Fibroblast of skin of abdomen (primary cell): Measurements from ENCODE around the gene SUPT3H.

Experiments
- DNase-seq: peaks from one replicate; pipeline ENCODE4 v3.0.0-alpha.2; 2013

The SUPT3H gene

DNA sequence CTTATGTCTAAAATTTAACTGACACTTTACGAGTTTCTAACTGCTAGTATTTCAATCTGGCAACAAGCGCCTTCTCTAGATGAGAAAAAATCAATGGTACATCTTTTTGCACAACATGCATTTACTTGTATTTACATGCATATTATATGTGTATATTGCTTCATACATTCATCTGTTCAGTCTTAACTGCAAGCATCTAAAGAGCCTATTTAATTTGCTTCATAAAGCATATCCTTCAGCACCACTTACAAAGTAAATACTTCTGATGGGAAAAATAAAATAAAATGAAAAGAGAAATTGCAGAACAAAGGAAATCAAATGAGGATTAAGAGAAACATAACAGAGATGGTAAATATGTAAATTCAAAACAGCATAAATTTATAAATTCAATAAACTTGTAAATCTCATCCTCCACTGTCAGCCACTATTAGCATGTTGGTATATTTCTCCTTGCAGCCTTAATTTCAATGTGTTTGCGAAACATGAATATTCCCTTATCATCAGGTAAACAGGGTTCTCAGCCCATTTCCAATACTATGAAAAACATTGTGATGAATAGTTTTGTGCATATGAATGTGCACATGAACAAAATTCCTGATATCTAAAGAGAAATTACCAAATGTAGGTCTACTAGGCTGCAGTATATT, 382.1 kb downstream of the SUPT3H start:
- DNase-seq = no peak

DNA sequence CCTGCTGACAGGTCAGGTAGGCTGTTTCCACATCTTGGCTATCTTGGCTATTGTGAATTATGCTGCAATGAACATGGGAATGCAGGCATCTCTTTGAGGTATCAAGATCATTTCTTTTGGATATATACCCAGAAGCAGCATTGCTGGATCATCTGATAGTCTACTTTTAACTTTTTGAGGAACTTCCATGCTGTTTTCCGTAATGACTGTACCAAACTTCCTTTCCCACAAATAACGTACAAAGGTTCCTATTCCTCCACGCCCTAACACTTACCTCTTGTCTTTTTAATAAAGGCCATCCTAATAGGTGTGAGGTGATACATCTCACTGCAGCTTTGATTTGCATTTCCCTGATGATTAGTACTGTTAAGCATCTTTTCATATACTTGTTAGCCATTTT, 388.3 kb downstream of the SUPT3H start:
- DNase-seq = no peak

DNA sequence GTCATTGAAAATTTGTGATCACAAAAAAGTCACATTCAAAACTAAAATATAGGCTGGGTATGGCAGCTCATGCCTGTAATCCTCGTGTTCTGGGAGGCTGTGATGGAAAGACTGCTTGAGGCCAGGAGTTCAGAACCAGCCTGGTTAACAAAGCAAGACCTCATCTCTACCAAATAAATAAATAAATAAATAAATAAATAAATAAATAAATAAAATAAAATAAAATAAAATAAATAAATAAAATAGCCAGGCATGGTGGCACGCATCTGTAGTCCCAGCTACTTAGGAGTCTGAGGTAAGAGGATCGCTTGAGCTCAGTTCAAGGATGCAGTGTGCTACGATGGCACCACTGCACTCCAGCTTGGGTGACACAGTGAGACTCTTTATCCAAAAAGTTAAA, 392.7 kb downstream of the SUPT3H start:
- no peak for DNase-seq

- no peak for DNase-seq
Measured at GRCh38 chr6:44983467-44984365, 394.0 kb downstream of the SUPT3H start.

DNA sequence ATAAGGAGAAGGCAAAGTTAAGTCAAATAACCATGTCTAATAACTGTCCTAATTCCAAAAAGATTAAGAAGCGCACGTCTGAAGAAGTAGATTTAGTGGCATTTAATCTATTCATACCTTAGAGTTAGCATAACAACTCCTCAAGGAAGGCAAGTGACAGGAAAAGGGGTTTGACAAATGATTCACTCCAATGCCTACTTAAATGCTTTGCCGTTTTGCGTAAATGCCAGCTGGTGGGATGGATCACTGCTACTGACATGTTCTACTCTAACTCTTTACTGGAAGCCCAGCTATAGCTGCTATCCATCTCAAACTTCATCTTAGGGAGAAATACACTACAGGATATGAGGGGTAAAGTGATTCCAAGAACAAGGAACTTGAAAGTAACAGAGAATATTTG, 396.9 kb downstream of the SUPT3H start:
- DNase-seq = no peak

DNA sequence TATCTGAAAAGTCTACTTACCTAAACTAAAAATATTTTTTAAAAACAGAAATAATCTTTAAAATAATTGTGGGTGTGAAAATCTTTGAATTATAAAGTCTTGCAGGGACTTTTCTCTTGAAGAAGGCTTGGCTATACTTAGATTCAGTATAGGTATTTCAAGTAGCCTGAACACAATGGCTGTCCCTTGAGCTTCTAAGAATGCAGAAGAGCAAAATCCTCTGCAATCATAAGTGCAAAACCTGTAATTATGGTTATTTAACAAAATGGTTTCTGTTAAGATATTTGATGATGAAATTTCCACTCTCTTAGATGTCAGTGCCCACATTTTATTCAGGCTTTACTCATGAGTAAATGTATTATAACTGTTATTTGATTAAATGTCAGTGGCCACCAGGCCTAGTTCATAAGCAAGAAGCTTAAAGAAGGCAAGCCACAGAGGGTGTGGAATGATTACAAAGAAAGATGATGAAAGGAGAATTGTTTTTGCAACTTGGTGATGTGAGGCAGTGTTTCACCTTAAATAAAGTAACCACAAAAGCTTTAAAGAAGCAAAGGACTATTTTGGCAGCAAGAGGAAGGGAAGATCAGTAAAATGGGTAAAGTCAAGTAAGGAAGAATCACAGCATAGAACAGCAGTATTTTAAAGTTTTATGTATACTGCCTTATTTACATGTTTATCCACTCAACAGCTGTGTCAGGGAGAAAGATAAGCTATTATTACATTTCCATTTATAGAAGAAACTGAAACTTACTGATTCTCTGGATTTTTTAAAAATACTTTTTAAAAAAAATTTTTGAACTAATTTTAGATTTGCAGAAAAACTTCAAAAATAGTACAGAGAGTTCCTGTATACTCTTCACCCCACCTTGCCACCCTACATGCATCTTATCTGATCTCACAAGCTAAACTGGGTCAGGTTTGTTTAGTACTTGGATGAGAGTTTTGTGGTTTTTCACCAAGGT, 400.8 kb downstream of the SUPT3H start:
- peak; percentile 46 for DNase-seq

DNA sequence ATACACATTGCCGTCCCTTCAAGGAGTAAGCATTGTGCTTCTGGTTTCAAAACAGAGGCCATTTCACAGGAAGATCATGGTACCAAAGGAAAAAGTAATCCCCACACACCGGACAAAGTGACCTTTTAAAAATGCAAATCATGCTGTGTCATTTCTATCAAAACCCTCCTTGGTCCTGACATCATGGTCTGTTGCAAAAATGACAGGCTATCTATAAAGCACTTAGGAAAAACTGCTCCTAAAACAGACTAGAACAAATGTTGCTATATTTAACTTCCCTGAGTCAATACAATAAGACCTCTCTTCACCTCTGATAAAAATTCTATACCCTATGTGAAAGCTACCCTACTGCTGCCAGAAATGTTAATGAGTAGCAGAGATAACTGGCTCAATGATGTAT, 403.2 kb downstream of the SUPT3H start:
- DNase-seq = no peak

DNA sequence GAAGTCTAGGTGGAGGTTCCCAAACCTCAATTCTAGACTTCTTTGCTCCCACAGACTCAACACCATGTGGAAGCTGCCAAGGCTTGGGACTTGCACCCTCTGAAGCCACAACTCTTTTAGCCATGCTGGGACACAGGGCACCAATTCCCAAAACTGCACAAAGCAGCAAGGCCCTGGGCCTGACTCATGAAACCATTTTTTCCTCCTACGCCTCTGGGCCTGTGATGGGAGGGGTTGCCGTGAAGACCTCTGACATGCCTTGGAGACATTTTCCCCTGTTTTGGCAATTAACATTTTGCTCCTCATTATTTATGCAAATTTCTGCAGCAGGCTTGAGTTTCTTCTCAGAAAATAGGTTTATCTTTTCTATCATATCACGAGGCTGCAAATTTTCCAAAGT, 405.0 kb downstream of the SUPT3H start:
- no peak for DNase-seq

- DNase-seq = no peak
Measured at GRCh38 chr6:44969446-44970185, 408.1 kb downstream of the SUPT3H start.

DNA sequence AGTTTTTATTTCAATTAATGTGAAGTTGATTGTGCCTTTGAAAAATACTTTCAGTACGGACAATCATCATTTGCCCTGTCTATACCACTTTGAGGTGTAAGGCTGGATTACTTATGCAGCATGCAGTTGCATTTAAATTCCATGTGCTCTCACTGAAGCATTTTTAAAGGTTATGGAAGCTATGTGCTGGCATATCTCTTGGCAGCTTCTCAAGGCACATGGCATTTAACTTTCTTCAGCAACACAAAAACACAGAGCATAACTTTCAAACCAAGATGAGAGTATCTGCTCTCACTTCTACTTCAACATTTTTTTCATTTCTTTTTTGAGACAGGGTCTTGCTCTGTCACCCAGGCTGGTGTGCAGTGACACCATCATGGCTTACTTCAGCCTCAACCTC, 410.3 kb downstream of the SUPT3H start:
- DNase-seq = peak; percentile 20

- peak; percentile 86 for DNase-seq
Measured at GRCh38 chr6:44966449-44967092, 411.2 kb downstream of the SUPT3H start.

DNA sequence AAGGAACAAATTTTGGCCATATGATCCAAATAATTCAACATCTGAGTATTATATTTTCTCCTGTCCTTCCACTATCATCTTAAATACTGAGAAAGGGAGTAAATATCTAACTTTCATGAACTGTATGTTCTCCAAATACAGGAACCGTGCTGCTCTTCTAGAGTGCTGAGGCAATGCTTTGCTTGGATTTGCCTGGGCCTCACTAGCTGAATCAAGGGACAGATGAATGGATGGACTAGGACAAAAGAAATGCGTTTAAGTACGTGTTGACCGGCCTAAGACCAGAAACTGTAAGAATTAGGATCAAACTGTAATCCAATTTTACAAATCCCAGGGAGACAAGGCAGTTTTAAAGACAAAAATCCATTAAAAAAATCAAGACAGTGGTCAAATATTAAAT, 412.0 kb downstream of the SUPT3H start:
- DNase-seq = no peak

GRCh38 chr6:44960898-44961297, 416.8 kb downstream of the SUPT3H start:
- DNase-seq = no peak

GRCh38 chr6:44959651-44960050, 418.1 kb downstream of the SUPT3H start:
- DNase-seq = peak; percentile 71

DNA sequence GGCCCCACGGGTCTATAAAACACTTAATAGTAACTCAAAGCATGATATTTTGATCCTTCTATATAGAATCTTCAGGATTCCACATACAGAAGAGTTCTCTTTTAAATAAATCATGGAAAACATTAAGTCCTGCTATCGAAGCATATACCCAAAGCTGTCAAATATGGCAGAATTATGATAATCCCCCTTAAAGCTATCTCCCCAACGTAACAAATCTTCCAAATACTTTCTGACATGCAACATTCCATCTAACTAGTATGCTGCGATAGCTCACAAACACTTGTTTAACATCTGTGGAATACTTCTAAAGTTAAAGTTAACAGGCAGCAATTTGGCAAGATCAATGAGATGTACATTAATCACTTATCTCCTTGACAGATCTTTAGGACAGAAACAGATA, 420.6 kb downstream of the SUPT3H start:
- peak; percentile 79 for DNase-seq

DNA sequence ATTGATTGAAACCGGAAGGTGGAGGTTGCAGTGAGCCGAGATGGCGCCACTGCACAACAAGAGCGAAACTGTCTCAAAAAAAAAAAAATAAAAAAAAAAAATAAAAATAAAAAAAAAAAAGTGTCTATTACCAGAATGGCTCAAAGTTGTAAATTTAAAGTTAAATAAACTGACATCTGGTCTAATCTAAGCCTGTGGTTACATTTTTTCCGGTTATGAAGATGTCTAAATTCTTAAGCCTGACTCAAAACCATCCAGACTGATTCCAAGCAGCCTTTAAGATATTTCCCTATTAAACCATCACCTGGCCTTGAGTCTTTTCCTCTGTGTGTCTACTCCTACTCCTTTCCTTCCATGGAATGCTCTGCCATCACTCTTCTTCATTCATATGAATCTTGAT, 421.3 kb downstream of the SUPT3H start:
- peak; percentile 85 for DNase-seq

DNA sequence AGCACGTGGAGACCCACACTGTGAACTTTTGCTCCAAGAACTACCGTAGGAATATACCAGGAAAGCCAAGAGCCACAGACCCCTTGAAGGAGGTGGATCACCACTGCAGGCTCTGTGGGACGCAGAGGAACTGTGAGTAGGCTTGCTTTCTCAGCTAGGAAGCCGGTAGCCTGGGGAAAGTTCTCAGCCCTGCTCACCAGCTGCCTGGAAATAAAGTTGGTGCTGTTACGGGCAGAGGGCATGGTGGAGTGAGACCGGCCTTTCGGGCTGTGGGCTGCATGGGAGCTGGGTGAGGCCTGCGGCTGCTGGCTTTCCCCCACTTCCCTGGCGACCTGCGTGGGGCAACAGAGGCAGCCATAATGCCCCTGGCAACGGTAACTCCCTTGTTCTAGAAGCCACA, 422.6 kb downstream of the SUPT3H start:
- no peak for DNase-seq

DNA sequence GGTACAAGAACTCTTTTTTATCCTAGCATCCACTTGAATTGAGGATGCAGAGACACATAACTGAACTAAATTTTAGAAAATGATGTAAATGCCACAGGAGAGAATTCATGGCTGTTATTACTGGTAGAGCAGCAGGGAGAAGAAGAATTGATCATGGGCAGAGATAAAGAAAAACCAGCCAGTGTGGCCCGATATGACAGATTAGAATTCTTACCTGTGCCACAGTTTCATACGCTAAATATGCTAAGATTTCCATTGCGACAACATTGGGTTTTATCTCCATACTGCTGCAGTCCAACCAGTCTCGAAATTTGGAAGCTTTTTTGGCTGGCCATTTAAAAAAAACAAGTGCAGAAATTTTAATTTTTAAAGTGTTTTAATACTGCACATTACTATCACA, 423.5 kb downstream of the SUPT3H start:
- DNase-seq = no peak

DNA sequence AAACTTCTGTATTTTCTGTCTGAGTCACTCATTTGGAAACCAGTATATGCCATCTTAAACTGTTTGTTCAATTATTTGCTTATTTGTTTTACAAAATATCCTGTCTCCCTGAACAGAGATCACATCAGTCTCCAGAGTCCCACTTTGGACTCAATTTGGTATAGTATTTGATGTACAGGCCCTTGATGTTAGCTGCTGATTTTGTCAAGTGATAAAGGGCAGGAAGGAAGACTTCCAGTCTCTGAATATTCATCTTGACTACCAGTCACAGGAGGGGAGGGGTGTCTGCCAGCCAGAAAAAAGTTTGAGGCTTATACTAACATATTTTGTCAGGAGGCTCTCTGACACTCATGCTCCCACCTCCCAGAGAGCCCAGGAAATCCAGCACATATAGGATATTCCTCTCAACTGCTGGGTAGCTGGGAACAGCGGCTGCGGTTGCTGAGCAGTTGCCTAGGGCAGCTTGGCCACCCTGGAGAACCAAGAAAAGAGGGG, 426.4 kb downstream of the SUPT3H start:
- no peak for DNase-seq

- no peak for DNase-seq
Measured at GRCh38 chr6:44949596-44950201, 428.0 kb downstream of the SUPT3H start.

- DNase-seq = no peak
Measured at GRCh38 chr6:44943541-44943940, 434.2 kb downstream of the SUPT3H start.
